Measurements from ENCODE around the gene RYR2. TPM values are rescaled to one million over a fixed set of nuclear protein-coding genes. Genes with fewer than 3 reads are reported as not detected.

RYR2 gene
- total RNA-seq, 1 donor from 2014 or later = not detected

DNA sequence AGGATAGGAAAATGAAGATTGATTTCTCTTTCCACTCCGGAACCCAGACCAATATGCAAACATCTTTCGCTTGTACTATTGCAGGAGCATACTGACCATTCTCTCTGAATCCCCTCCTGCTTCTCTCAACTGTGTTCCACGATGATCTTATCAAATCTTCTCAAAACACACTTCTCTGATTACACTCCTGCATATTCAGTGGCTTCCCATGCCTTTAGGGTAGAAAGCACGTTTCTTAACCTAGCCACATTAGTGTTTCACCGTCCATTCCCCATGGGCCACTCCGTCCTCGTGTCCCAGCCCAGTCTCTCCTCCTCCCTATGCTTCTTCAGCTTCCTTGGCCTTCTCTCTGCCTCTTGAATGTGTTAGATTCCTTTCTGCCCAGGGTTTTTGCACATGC, 650.3 kb downstream of the RYR2 start:
- no peak for DNase-seq (ENCODE audit: extremely low read depth, low read depth, low spot score)

DNA sequence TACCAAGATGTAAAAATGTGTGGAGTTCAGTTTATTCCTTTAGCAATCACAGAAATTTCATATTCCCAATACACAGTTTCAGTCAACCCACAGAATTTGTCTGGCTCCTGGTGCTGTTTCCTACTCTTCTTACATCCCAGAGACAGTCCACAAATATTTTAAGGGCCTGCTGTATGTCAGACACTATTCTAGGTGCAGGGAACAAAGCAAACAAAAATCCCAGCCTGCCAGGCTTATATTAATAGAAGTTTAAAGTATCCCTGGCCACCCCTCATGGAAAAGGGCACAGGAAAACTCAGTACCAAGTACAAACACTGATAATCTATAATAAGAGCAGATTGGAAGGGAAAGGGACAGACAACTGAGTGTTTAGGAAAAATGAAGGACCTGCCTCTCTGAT, 653.9 kb downstream of the RYR2 start:
- DNase-seq (ENCODE audit: extremely low read depth, low read depth, low spot score) = no peak

DNA sequence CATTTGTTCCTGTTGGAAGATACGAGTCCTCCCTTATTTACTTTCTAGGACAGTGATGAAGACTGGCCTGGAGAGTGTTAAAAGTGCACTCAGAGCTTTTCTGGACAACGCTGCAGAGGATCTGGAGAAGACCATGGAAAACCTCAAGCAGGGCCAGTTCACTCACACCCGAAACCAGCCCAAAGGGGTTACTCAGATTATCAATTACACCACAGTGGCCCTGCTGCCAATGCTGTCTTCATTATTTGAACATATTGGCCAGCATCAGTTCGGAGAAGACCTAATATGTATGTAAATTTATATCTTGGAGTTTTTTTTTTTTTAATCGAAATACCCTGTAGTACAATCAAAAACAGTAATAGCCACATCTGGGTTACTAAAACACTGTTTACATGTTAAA, 658.2 kb downstream of the RYR2 start:
- DNase-seq (ENCODE audit: extremely low read depth, low read depth, low spot score) = no peak

GRCh38 chr1:237701534-237701933, 659.5 kb downstream of the RYR2 start:
- no peak for DNase-seq (ENCODE audit: extremely low read depth, low read depth, low spot score)

GRCh38 chr1:237702161-237702560, 660.2 kb downstream of the RYR2 start:
- DNase-seq (ENCODE audit: extremely low read depth, low read depth, low spot score) = no peak

DNA sequence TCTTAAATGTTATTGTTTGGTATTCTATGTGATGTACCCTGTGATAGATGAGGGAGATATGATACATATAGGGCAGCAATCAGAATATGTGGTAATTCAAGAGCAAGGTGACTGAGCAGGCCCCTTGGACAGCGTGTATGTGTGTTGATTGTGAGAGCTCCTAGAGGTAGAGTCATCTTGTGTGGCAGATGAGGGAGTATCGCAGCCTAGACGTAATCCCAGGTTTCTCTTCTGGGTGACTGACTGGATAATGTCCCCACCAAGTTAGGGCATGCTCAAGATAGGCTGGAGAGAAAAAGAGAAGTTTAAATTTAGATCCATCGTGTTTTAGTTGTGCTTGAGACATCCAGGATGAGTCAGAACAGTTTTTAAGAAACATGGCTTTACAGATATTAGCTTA, 663.5 kb downstream of the RYR2 start:
- no peak for DNase-seq (ENCODE audit: extremely low read depth, low read depth, low spot score)

DNA sequence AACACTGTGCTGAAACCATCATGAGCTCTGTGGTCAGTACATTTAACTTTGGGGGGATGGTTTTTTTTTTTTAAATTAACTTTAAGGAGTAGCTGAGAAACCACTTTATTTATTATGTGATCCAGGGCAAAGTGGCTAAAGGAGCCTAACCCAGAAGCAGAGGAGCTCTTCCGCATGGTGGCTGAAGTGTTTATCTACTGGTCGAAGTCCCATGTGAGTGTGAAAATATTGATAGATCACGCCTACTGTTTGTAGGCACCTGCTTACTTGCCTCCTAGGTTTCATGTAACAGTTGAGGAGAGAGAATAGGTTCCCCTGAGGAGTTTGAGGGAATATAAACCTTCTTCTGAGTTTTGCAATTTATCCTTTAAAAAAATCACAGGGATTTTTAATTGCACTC, 667.4 kb downstream of the RYR2 start:
- DNase-seq (ENCODE audit: extremely low read depth, low read depth, low spot score) = no peak

GRCh38 chr1:237711281-237711680, 669.3 kb downstream of the RYR2 start:
- no peak for DNase-seq (ENCODE audit: extremely low read depth, low read depth, low spot score)

DNA sequence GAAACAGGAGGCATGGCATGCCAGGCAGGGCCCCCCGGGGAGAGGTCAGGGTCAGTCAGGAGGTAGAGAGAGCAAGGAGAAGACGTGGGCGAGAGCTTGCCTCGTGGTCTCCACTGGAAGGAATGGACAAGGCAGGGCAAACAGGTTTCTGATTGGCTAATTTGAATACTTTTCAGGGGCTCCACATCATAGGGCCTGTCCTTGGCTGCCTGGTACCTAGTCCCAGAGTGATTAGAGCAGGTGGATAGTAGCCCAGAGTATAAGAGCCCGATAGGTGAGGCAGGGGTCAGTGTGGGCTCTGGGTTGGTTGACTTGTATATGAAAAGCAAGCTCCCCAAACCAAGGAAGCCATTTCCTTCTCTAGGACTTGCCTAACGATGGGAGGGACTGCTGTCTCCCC, 670.1 kb downstream of the RYR2 start:
- no peak for DNase-seq (ENCODE audit: extremely low read depth, low read depth, low spot score)

- no peak for DNase-seq (ENCODE audit: extremely low read depth, low read depth, low spot score)
These were observed 670.7 kb downstream of the RYR2 start for GRCh38 chr1:237712586-237713157.

- no peak for DNase-seq (ENCODE audit: extremely low read depth, low read depth, low spot score)
These were observed 671.9 kb downstream of the RYR2 start for GRCh38 chr1:237713916-237714315.

DNA sequence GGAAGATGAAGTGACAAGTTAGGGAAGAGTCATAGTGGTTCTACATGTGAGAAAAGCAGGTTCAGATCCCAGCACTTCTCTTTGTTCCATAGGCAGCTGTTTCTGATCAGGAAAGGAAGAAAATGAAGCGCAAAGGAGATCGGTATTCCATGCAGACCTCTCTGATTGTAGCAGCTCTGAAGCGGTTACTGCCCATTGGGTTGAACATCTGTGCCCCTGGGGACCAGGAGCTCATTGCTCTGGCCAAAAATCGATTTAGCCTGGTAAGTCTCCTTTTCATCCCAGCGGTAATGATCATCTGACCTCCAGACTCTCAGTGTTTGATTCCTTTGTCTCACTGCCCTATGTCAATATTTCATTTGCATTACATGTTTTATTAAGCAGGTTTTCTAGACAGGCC, 675.1 kb downstream of the RYR2 start:
- no peak for DNase-seq (ENCODE audit: extremely low read depth, low read depth, low spot score)

DNA sequence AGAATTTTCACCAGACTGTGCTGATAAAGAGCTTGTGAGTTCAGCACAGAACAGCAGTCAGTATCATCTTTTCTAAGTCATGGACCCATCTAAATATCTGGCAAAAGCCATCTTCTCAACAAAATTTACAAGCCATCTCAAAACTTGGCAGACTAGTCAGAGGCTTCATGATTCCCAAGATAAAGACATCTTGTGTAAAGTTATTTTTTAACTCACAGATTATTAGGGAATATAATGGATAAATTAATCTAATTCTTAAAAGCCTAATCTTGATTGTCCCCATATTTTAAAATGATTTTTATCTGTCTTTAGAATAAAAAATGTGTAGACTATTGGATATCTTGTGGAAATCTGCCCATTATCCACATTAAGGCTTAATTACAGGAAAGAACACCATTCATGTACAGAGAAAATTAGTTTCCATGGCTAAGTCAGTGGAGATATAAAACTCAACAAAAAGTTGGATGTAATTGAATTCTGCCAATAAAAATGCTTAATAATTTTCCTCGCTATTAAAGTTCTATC, 688.9 kb downstream of the RYR2 start:
- no peak for DNase-seq (ENCODE audit: extremely low read depth, low read depth, low spot score)

DNA sequence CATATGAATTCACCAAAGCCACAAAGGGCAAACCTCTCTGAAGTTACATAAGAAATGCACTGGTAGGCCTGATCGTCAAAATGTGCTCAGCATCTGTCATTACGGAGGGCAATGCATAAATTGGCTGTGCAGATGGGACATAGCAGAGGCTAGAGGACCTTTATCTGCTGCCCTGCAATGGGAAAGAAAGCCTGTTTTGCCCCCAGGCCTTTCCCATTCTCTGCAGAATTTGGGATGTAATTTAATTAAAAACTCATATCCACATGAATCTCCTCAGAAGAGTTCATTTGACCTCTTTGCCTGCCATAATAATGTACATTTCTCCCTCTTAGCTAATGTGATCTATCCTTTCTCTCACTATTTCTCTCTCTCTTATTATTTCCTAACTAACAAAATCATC, 690.7 kb downstream of the RYR2 start:
- DNase-seq (ENCODE audit: extremely low read depth, low read depth, low spot score) = no peak

- no peak for DNase-seq (ENCODE audit: extremely low read depth, low read depth, low spot score)
These were observed 694.5 kb downstream of the RYR2 start for GRCh38 chr1:237736372-237737029.

- no peak for DNase-seq (ENCODE audit: extremely low read depth, low read depth, low spot score)
These were observed 695.5 kb downstream of the RYR2 start for GRCh38 chr1:237737448-237737847.

GRCh38 chr1:237737938-237738610, 696.1 kb downstream of the RYR2 start:
- DNase-seq (ENCODE audit: extremely low read depth, low read depth, low spot score) = no peak

DNA sequence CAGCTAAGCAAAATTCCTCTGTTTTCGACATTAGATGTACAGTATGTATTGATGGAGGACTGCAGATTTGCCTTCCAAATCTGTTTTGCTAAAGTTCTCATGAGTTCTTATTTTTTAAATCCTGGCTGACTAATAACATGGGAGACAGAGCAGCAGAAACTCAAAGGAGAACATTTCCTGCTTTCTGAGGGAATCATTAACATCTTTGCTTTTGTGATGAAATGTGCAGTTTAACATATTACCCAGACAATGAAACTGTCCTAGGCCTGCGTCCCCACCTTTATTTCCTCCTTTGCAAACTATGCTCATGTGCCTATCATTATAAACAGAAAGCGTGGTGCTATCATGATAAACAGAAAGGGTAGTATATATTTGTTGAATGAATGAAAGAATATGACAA, 698.9 kb downstream of the RYR2 start:
- DNase-seq (ENCODE audit: extremely low read depth, low read depth, low spot score) = no peak

DNA sequence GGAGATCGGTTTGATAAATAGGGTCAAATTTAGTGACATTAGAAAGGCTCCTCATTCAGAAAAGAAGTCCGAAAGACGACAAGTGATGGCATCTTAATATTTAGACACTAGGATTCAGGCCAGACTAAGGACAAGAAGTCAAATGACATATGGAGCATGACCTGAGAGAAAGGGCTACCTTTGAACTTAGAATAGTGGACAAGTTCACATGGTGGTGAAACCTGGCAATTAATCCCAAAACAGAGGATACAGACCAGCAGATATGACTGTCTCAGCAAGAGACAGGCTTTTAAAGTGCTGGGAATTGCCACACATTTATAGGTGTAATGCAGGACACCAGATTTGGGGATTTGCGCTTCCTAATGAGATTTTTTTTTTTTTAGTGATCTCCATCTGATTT, 703.6 kb downstream of the RYR2 start:
- no peak for DNase-seq (ENCODE audit: extremely low read depth, low read depth, low spot score)

DNA sequence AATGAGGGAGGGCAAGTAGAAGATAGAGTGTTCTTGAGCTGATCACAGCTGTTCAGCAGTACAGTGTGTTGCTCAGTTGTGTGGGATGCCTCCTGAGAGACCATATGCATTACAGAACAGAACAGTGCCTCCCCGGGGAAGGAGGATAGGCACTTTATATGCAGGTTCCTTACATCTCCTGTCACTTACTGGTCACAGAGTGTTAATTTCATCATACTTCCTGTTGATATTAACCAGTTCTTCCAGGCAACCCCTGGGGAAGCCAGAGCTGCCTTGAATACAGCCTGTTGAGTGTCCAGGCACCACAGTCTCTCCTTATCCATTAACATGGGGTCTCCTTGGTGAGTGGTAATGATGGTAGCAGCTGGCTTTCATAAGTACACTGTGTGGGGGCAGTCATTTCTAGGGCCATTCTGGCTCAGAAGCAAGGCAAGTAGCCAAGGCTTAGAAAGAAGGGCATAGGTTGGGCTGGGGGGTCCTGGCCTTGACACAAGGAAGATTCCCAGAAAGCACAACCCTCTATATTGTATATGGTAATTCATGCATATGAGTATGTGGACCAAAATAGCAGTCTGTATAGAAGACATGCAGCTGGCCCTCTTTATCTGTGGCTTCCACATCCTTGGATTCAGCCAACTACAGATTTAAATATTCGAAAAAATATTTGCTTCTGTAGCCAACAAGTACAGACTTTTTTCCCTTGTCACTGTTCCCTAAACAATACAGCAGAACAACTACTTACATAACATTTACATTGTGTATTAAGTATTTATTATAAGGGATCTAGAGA, 706.4 kb downstream of the RYR2 start:
- DNase-seq (ENCODE audit: extremely low read depth, low read depth, low spot score) = no peak

DNA sequence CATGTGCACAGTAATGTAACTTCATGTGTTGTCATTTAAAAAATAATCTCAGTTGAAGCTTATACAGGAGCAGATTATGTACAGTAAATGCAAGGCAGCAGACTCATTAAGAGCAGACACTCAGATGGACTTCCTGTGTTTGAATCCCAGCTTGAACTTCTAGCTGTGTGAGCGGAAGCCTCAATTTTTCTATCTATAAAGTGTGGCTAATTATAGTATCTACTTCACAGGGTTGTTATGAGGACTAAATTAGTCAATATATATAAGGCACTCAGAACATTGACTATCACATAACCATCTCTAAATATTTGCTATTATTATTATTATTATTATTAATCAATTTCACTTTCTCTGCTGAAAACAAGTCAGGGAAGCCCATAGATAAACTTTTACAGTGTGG, 707.1 kb downstream of the RYR2 start:
- DNase-seq (ENCODE audit: extremely low read depth, low read depth, low spot score) = no peak

All from glomerular endothelial cell (primary cell).